ENCODE data around the gene BAIAP2L2.

- TF ChIP-seq CTCF (conservative IDR thresholded peaks at IDR 0.05 in 1 of 2, IDR thresholded peaks at IDR 0.05 in 1 of 2; ENCODE audit: low read depth in 1 of 2, low read length in 2 of 2) (no peak), EZH2 (IDR thresholded peaks at IDR 0.05; ENCODE audit: low read length, missing control alignments) (no peak)
Measured at GRCh38 chr22:38038426-38038825, 72.1 kb downstream of the BAIAP2L2 start.

Measured in fibroblast of lung (primary cell).